ES-I3 (cell line): ENCODE measurements around the gene CABP4.

Source experiments
- H3K36me3 ChIP-seq: 2 replicates; pipeline ENCODE4 v1.6.1; 2013; ENCODE audit warnings: mild to moderate bottlenecking, low read length, control low read depth, moderate library complexity; ENCODE audit not compliant: insufficient read depth
- H3K4me1 ChIP-seq: 2 replicates; pipeline ENCODE4 v1.6.1; 2013; ENCODE audit warnings: mild to moderate bottlenecking, control low read depth, low read length; ENCODE audit not compliant: insufficient read depth
- H3K9ac ChIP-seq: 2 replicates; pipeline ENCODE4 v1.6.1; 2013; ENCODE audit warnings: low read depth, mild to moderate bottlenecking, low read length, moderate library complexity
- H3K9me3 ChIP-seq: 2 replicates; pipeline ENCODE4 v1.6.1; 2013; ENCODE audit warnings: mild to moderate bottlenecking, low read length, moderate library complexity; ENCODE audit not compliant: control insufficient read depth, insufficient read depth

The CABP4 gene

GRCh38 chr11:67413266-67413849 is 41.8 kb upstream of the CABP4 start:
- Histone ChIP-seq H3K36me3 (no peaks in the 10 kb centered on the region), H3K4me1 (peaks cover 8% of the 10 kb centered on the region; the same call in 1 of the 2 replicates), H3K9ac (no peak overlapping the region), H3K9me3 (no peaks in the 10 kb centered on the region)

- peaks cover 8% of the 10 kb centered on the region; the same call in 1 of the 2 replicates for H3K4me1 ChIP-seq
- peak within 1 kb of the TSS; percentile 53; the same call in 1 of the 2 replicates for H3K9ac ChIP-seq
- no peaks in the 10 kb centered on the region for H3K9me3 ChIP-seq
- H3K36me3 ChIP-seq, result no peaks in the 10 kb centered on the region
Measured at GRCh38 chr11:67415501-67416304, 39.5 kb upstream of the CABP4 start, which contains the start of gene CARNS1. CARNS1 (plus strand) TSS chr11:67415678; CDS start chr11:67416200, 522 bp downstream.

GRCh38 chr11:67416416-67417335 is 38.5 kb upstream of the CABP4 start:
- peaks cover 8% of the 10 kb centered on the region; the same call in 1 of the 2 replicates for H3K4me1 ChIP-seq
- no peaks in the 10 kb centered on the region for H3K36me3 ChIP-seq
- H3K9ac ChIP-seq, result no peak overlapping the region

GRCh38 chr11:67417425-67417824 is 37.7 kb upstream of the CABP4 start:
- Histone ChIP-seq H3K9me3 (no peaks in the 10 kb centered on the region), H3K9ac (no peak overlapping the region), H3K4me1 (peaks cover 8% of the 10 kb centered on the region; the same call in 1 of the 2 replicates), H3K36me3 (no peaks in the 10 kb centered on the region)

More at GRCh38 chr11:67416416-67417335, 38.5 kb upstream of the CABP4 start:
- no peaks in the 10 kb centered on the region for H3K9me3 ChIP-seq

GRCh38 chr11:67418476-67419281 is 36.5 kb upstream of the CABP4 start:
- no peaks in the 10 kb centered on the region for H3K36me3 ChIP-seq
- peaks cover 11% of the 10 kb centered on the region; the same call in 1 of the 2 replicates for H3K4me1 ChIP-seq
- H3K9me3 ChIP-seq, result no peaks in the 10 kb centered on the region
- H3K9ac ChIP-seq, result no peak overlapping the region

- Histone ChIP-seq H3K9me3 (no peaks in the 10 kb centered on the region), H3K4me1 (peaks cover 11% of the 10 kb centered on the region; the same call in 1 of the 2 replicates), H3K9ac (no peak overlapping the region), H3K36me3 (no peaks in the 10 kb centered on the region)
Measured at GRCh38 chr11:67419325-67420049, 35.7 kb upstream of the CABP4 start.

GRCh38 chr11:67420147-67420645 is 35.0 kb upstream of the CABP4 start:
- no peaks in the 10 kb centered on the region for H3K9me3 ChIP-seq
- no peaks in the 10 kb centered on the region for H3K36me3 ChIP-seq
- H3K9ac ChIP-seq, result peak overlapping the region; percentile 58
- H3K4me1 ChIP-seq, result peaks cover 11% of the 10 kb centered on the region; the same call in 1 of the 2 replicates

GRCh38 chr11:67420646-67421429 is 34.3 kb upstream of the CABP4 start:
- H3K4me1 ChIP-seq, result peaks cover 11% of the 10 kb centered on the region; the same call in 1 of the 2 replicates
- H3K36me3 ChIP-seq, result no peaks in the 10 kb centered on the region
- peak overlapping the region; percentile 58 for H3K9ac ChIP-seq
- H3K9me3 ChIP-seq, result no peaks in the 10 kb centered on the region

GRCh38 chr11:67421430-67422031 is 33.6 kb upstream of the CABP4 start:
- Histone ChIP-seq H3K4me1 (peaks cover 6% of the 10 kb centered on the region; the same call in 1 of the 2 replicates), H3K9me3 (no peaks in the 10 kb centered on the region), H3K9ac (peak overlapping the region; percentile 34; the same call in 1 of the 2 replicates), H3K36me3 (no peaks in the 10 kb centered on the region)

- Histone ChIP-seq H3K36me3 (no peaks in the 10 kb centered on the region), H3K9me3 (no peaks in the 10 kb centered on the region), H3K4me1 (peaks cover 6% of the 10 kb centered on the region; the same call in 1 of the 2 replicates), H3K9ac (no peak overlapping the region)
Measured at GRCh38 chr11:67422891-67423290, 32.3 kb upstream of the CABP4 start.

GRCh38 chr11:67423466-67423865 is 31.7 kb upstream of the CABP4 start:
- Histone ChIP-seq H3K36me3 (no peaks in the 10 kb centered on the region), H3K4me1 (peaks cover 6% of the 10 kb centered on the region; the same call in 1 of the 2 replicates), H3K9ac (no peak overlapping the region), H3K9me3 (no peaks in the 10 kb centered on the region)
